Common myeloid progenitor, CD34-positive (primary cell): ENCODE results near the gene SUCNR1.

Experiments used
- CTCF ChIA-PET: fragments of 350-600 bp; sonication (Branson Sonifier 250); formaldehyde crosslinking; loops from one replicate; lab custom pipeline; 2021; ENCODE audit warnings: antibody characterized with exemption; lab: Charles Lee
- POLR2A ChIA-PET: fragments of 350-600 bp; sonication (Branson Sonifier 250); formaldehyde crosslinking; loops from one replicate; lab custom pipeline; 2021; ENCODE audit warnings: antibody characterized with exemption; lab: Charles Lee
- DNase-seq, 3 donors: peaks; one replicate each; pipeline versions ENCODE4 v3.0.0 to v3.0.0-alpha.2; 2013
- H3K27ac ChIP-seq, 2 experiments: 1 replicate in 1 of 2; 2 replicates in 1 of 2; pipeline ENCODE4 v1.7.0; 2013; ENCODE audit warnings: inconsistent platforms in 2 of 2, low read length in 2 of 2, mild to moderate bottlenecking in 2 of 2, low read depth in 1 of 2, moderate library complexity in 1 of 2; ENCODE audit not compliant: severe bottlenecking in 2 of 2, insufficient read depth in 1 of 2, poor library complexity in 1 of 2
- H3K27me3 ChIP-seq, 5 experiments: replicated peaks in 2 of 5; 1 replicate in 3 of 5; 2 replicates in 2 of 5; pipeline versions ENCODE4 v1.6.1 to v1.7.0; 2013; ENCODE audit warnings: low read length in 4 of 5, mild to moderate bottlenecking in 2 of 5, moderate library complexity in 2 of 5, inconsistent platforms in 1 of 5; ENCODE audit not compliant: insufficient read depth in 5 of 5, control insufficient read depth in 4 of 5
- H3K36me3 ChIP-seq, 4 experiments: 1 replicate in 2 of 4; 2 replicates in 2 of 4; pipeline versions ENCODE4 v1.6.1 to v1.7.0; 2013; ENCODE audit warnings: low read length in 3 of 4, control low read depth in 1 of 4, mild to moderate bottlenecking in 1 of 4; ENCODE audit not compliant: control insufficient read depth in 4 of 4, insufficient read depth in 4 of 4
- H3K4me1 ChIP-seq, 4 experiments: 1 replicate in 3 of 4; 2 replicates in 1 of 4; pipeline versions ENCODE4 v1.6.1 to v1.7.1; 2013; ENCODE audit warnings: low read length in 3 of 4, mild to moderate bottlenecking in 3 of 4, control low read depth in 1 of 4, inconsistent platforms in 1 of 4, moderate library complexity in 1 of 4; ENCODE audit not compliant: control insufficient read depth in 4 of 4, insufficient read depth in 4 of 4; ENCODE audit errors: control extremely low read depth in 1 of 4
- H3K4me3 ChIP-seq, 7 experiments: 1 replicate in 4 of 7; 2 replicates in 3 of 7; pipeline versions ENCODE4 v1.5.1 to v1.7.0; 2013; ENCODE audit warnings: mild to moderate bottlenecking in 7 of 7, low read length in 6 of 7, moderate library complexity in 6 of 7, inconsistent platforms in 2 of 7, low read depth in 2 of 7, control low read depth in 1 of 7; ENCODE audit not compliant: insufficient read depth in 4 of 7, control insufficient read depth in 1 of 7; ENCODE audit errors: extremely low read depth in 1 of 7
- H3K9me3 ChIP-seq, 5 experiments: 1 replicate in 4 of 5; 2 replicates in 1 of 5; pipeline versions ENCODE4 v1.6.1 to v1.7.1; 2013; ENCODE audit warnings: low read length in 4 of 5, mild to moderate bottlenecking in 2 of 5, inconsistent platforms in 1 of 5, low read depth in 1 of 5, moderate library complexity in 1 of 5; ENCODE audit not compliant: control insufficient read depth in 4 of 5, insufficient read depth in 2 of 5; ENCODE audit errors: control extremely low read depth in 1 of 5
- whole genome bisulfite sequencing: methylation state at CpG from one replicate; pipeline ENCODE4 v1.1.5; 2013; ENCODE audit not compliant: insufficient coverage; 5-methylcytosine and 5-hydroxymethylcytosine counted together

Gene SUCNR1

GRCh38 chr3:151906751-151907150 lies 33.3 kb downstream of the SUCNR1 start:
- DNase-seq: no peak
- Histone ChIP-seq H3K36me3 (no peaks in the 10 kb centered on the region), H3K27ac (no peak overlapping the region), H3K9me3 (peaks cover 0 to 12% (median 0%) of the 10 kb centered on the region in 5 experiments), H3K4me1 (peaks cover 10 to 36% (median 25%) of the 10 kb centered on the region in 4 experiments), H3K27me3 (no peaks in the 10 kb centered on the region), H3K4me3 (no peak overlapping the region)
- ChIA-PET CTCF (no interaction called here), POLR2A (no interaction called here)
- 100% methylated on average over 1 of the region's 2 CpGs for WGBS

GRCh38 chr3:151908399-151908798 lies 35.0 kb downstream of the SUCNR1 start:
- Histone ChIP-seq H3K4me3 (no peak overlapping the region), H3K36me3 (no peaks in the 10 kb centered on the region), H3K27me3 (no peaks in the 10 kb centered on the region), H3K9me3 (peaks cover 0 to 13% (median 0%) of the 10 kb centered on the region in 5 experiments), H3K4me1 (peaks cover 0 to 20% (median 13%) of the 10 kb centered on the region in 4 experiments), H3K27ac (no peak overlapping the region)
- 100% methylated on average over 1 of the region's 3 CpGs for WGBS
- ChIA-PET CTCF (no interaction called here), POLR2A (no interaction called here)
- peak in 1 of 3 donors; percentile 44 for DNase-seq

GRCh38 chr3:151909681-151910405 lies 36.4 kb downstream of the SUCNR1 start:
- no peaks in the 10 kb centered on the region for H3K36me3 ChIP-seq
- 30% methylated on average over 1 of the region's 1 CpG for WGBS
- ChIA-PET POLR2A (no interaction called here), CTCF (interaction anchor here (0.9 to 1.1 kb wide), 2 partner anchors 9 to 528 kb away, joined by 3 to 4 read pairs; no protein-coding TSS in a partner anchor)
- no peak for DNase-seq
- peaks cover 0 to 13% (median 0%) of the 10 kb centered on the region in 5 experiments for H3K9me3 ChIP-seq
- H3K4me1 ChIP-seq: peaks cover 0 to 5% (median under 1%) of the 10 kb centered on the region in 4 experiments
- H3K27ac ChIP-seq: no peak overlapping the region
- no peaks in the 10 kb centered on the region for H3K27me3 ChIP-seq
- H3K4me3 ChIP-seq: no peak overlapping the region

- POLR2A ChIA-PET: no interaction called here
- H3K27ac ChIP-seq: no peak overlapping the region
- WGBS: 100% methylated on average over 1 of the region's 1 CpG
These were observed 38.0 kb downstream of the SUCNR1 start for GRCh38 chr3:151911462-151911861.

GRCh38 chr3:151912028-151912427 lies 38.6 kb downstream of the SUCNR1 start:
- H3K27me3 ChIP-seq: no peaks in the 10 kb centered on the region
- no peak for DNase-seq
- H3K4me1 ChIP-seq: peaks cover 0 to 3% (median 2%) of the 10 kb centered on the region in 4 experiments
- H3K4me3 ChIP-seq: no peak overlapping the region
- ChIA-PET POLR2A (no interaction called here), CTCF (interaction anchor here (0.8 to 1.5 kb wide), 4 partner anchors 8 to 282 kb away, joined by 3 to 7 read pairs (median 3); no protein-coding TSS in a partner anchor)
- peaks cover 0 to 13% (median 0%) of the 10 kb centered on the region in 5 experiments for H3K9me3 ChIP-seq
- H3K36me3 ChIP-seq: no peaks in the 10 kb centered on the region
- 100% methylated on average over 1 of the region's 1 CpG for WGBS
- H3K27ac ChIP-seq: no peak overlapping the region

More at GRCh38 chr3:151911462-151911861, 38.0 kb downstream of the SUCNR1 start:
- Histone ChIP-seq H3K4me3 (no peak overlapping the region), H3K4me1 (peaks cover 0 to under 1% (median 0%) of the 10 kb centered on the region in 4 experiments), H3K27me3 (no peaks in the 10 kb centered on the region), H3K36me3 (no peaks in the 10 kb centered on the region), H3K9me3 (peaks cover 0 to 13% (median 0%) of the 10 kb centered on the region in 5 experiments)
- CTCF ChIA-PET: interaction anchor here (0.8 to 1.5 kb wide), 4 partner anchors 8 to 281 kb away, joined by 3 to 7 read pairs (median 3); no protein-coding TSS in a partner anchor
- DNase-seq: no peak

GRCh38 chr3:151916781-151917180 lies 43.3 kb downstream of the SUCNR1 start:
- POLR2A ChIA-PET: interaction anchor here (1.0 kb wide), 1 partner anchor 44 kb away, joined by 3 read pairs; no protein-coding TSS in a partner anchor
- Histone ChIP-seq H3K9me3 (peaks cover 0 to 5% (median 3%) of the 10 kb centered on the region in 5 experiments), H3K36me3 (no peaks in the 10 kb centered on the region), H3K4me3 (no peak overlapping the region), H3K27ac (no peak overlapping the region), H3K4me1 (peaks cover 0 to 13% (median 9%) of the 10 kb centered on the region in 4 experiments), H3K27me3 (no peaks in the 10 kb centered on the region)
- CTCF ChIA-PET: interaction anchor here (1.0 to 3.0 kb wide), 7 partner anchors 9 to 537 kb away, joined by 3 to 12 read pairs (median 4); no protein-coding TSS in a partner anchor
- DNase-seq: no peak
